ENCODE measurements around the gene ADCY1. TPM values are rescaled to one million over a fixed set of nuclear protein-coding genes. Genes with fewer than 3 reads are reported as not detected.

Gene ADCY1
- total RNA-seq, result 0.18 and 0.28 TPM in 2 replicates

DNA sequence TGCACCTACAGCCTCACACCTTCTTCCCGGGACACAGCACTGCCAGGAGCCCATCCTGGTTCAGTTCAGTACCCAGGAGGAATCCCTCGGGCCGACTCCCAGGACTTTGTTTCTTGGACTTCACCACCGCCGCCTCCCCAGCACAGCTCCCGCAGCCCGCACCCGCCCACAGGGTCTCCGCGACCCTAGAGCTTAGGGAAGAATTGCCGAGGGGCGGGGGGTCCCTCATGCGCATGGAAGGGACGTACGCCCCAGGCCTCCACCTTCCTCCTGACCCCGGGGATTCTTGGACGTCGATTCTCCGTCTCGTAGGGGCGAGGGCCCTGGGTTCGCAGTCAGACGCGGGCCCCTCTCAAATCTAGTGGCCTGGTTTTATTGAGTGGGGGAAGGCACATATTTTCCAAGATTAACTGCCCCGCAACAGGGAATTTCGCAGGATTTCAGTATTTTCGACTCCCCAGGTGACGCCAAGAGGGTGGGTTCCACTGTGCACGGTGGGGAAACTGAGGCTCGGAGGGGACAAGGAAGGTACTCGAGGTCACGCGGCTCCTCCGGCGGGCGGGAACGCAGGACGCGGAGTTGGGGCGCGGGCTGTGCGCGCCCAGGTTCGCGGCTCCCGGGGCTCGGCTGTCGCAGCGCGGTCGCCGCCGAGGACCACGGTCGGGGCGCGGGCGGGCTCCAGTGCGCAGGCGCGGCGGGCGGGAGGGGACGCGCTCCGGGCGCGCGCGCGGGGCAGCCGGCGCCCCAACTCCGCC, at the start of gene ADCY1:
TSS of gene ADCY1 (plus strand) at position 708 of the 755 bp plus-strand sequence. CDS start 176 bp downstream, outside the sequence.

